ENCODE results near the gene ULK2.

- TF ChIP-seq REST (IDR thresholded peaks at IDR 0.05; ENCODE audit: insufficient read depth in 1 of 2, low read depth in 2 of 2, low read length in 1 of 2) (no peak), CTCF (IDR thresholded peaks at IDR 0.05) (no peak), POLR2AphosphoS5 (IDR thresholded peaks at IDR 0.05; ENCODE audit: low read depth, low read length) (no peak), TCF7L2 (IDR thresholded peaks at IDR 0.05; ENCODE audit: low read depth, low read length) (no peak)
Observed at GRCh38 chr17:19744492-19744891, 123.2 kb downstream of the ULK2 start.

Data from Panc1 (cell line).